Kidney glomerular epithelial cell (primary cell): ENCODE measurements around the gene TTLL11.

Source experiments
- DNase-seq: peaks from one replicate; lab custom pipeline; 2025; lab: John Stamatoyannopoulos, UW

Gene TTLL11

DNA sequence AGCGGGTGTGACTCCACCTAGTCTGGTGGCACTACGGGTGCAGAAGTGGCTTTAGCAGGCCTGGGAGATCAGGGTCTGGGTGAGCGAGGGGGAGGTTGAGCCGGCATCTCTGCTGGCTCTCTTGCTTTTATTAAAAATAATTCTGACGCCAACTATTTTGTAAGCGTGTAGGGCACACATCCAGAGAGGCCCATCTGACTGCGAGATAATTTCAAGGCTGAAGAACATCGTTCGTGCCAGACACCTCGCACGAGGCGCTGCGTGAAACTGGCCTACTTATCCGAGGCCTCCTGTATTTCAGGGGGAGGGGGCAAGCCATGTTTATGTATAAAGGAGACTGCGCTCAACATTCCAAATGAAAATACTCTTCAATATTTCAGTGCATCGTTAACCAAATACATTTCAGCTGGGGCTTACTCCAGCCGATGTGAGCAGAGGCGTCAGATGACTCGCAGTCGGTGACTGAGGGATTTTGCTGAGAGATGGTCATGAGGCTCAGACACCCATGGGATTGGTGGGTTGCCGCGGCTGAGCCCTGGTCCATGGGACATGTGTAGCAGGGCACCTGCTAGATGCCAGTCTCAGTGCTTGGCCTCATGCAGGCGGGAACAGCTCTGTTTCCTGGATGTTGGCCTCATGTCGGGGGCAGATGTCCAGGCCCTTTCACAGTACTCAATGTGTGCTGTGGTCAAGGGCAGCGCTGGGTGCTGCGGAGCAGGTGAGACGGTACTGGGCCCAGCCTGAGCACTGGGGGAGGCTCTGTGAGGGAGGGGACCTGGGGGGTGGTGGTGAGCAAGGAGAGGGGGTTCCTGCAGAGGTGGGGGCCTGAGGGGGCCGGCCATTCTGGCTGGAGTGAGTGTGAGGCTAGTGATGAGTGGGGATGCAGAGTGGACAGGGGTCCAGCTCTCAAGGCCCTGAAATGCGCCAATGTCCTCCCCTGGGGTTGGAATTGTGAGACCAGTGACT is 240.2 kb downstream of the TTLL11 start:
- no peak for DNase-seq

DNA sequence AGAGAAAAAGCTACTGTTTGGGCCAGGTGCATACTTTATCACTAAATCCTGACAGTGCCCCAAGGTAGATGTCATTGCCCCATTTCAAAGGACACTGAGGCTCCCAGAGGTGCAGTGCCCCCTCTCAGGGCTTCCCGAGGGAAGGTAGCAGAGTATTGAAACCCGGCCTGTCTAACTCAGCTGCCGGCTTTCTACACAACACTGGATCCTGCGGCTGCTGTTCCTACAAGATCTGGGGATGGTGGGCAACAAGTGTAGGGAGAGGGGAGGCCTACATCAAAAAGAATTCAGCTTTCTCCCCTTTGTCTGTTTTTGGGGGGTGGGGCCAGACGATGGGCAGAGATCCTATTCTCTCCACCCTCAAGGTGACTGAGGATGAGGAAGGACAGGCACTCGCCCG is 240.9 kb downstream of the TTLL11 start:
- no peak for DNase-seq

DNA sequence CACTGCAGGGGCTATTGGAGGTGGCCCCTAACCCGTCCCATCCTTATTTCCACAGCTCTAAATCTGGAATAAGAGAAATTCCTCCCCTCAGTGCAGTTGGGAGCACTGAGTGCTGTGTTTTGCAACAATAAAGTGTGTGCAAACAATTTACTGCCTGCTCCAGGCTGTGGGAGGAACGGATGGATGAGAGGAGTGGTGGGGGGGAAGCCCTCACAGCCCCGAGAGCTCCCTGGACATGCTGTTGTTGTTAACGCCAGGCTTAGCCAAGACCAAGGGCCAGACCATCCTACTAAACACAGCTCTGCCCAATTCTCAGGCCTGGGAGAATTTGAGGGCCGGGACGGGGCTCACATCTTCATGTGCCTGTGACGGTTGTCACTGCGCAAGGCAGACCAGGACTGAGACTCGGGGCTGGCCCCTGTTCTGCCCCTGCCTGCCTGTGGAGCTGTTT is 241.4 kb downstream of the TTLL11 start:
- no peak for DNase-seq

DNA sequence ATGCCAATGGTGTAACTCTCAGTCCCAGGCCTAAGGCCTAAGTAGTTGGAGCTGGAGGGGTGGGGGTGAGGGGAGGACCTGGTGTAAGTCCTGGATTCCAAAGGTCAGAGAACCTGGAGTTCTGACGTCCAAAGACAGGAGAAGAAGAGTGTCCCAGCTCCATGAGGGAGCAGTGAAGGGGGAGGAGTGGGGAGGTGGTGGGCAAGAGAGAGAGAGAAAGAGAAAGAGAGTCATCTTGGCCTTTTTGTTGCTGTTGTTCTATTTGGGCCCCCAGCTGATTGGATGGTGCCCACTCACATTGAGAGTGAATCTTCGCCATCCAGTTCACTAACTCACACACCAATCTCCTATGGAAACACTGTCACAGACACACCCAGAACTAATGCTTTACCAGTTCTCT is 242.7 kb downstream of the TTLL11 start:
- DNase-seq = no peak

DNA sequence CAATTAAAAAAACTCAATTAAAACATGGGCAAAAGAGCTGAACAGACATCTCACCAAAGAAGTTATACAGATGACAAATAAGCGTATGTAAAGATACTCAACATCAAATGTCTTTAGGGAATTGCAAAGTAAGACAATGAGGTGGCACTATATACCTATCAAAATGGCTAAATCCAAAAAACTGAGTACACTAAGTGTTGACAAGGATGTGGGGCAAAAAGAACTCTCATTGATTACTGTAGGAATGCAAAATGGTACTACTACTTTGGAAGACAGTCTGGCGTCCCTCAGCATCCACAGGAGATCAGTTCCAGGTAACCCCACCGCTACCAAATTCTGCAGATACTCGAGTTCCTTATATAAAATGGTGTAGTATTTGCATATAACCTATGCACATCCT is 243.6 kb downstream of the TTLL11 start:
- DNase-seq = no peak

DNA sequence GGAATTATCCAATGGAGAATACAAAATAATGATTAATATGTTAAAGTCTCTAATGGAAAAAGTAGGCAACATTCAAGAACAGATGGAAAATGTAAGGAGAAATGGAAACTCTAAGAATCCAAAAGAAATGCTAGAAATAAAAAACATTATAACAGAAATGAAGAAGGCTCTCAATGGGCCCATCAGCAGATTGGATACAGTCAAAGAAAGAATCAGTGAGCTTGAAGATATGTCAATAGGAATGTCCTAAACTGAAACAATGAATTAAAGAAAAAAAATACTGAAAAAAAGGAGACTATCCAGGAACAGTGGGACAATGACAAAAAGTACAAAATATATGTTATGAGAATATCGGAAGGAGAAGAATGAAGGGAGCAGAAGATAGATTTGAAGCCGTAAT is 248.5 kb downstream of the TTLL11 start:
- no peak for DNase-seq

DNA sequence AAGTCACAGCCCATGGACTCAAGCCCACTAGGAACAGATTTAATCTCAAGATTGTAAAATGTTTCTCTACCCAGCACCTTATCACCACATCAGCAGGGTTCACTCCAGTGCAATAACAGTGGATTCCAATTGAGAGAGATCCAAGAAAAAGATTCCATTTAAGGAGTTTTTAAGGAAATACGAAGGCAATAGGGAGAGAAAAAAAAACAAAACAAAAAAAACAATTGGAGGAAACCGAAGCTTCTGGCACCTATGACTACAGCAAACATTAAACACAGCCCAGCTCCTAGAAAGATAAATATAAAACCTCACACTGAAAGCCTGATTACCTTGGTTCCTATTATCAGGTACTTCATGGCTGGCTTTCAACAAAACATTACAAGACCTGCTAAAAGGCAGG is 249.0 kb downstream of the TTLL11 start:
- DNase-seq = no peak

DNA sequence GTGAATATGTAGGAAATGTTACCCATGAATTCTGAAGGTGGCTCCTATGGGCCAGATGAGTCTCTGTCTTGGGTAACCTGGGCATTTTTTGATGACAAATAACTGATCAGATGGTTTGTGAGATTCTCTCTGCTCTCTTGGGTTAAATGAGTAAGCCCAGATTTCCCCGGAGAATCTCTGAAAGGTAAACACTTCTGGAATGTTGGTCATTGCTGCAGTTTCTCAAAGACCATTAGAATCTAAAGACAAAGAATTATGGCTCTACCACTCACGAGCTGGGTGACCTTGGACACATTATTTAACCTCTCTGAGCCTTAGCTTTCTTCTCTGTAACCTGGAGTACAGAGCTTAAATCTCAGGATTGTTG is 250.5 kb downstream of the TTLL11 start:
- DNase-seq = peak; percentile 69

DNA sequence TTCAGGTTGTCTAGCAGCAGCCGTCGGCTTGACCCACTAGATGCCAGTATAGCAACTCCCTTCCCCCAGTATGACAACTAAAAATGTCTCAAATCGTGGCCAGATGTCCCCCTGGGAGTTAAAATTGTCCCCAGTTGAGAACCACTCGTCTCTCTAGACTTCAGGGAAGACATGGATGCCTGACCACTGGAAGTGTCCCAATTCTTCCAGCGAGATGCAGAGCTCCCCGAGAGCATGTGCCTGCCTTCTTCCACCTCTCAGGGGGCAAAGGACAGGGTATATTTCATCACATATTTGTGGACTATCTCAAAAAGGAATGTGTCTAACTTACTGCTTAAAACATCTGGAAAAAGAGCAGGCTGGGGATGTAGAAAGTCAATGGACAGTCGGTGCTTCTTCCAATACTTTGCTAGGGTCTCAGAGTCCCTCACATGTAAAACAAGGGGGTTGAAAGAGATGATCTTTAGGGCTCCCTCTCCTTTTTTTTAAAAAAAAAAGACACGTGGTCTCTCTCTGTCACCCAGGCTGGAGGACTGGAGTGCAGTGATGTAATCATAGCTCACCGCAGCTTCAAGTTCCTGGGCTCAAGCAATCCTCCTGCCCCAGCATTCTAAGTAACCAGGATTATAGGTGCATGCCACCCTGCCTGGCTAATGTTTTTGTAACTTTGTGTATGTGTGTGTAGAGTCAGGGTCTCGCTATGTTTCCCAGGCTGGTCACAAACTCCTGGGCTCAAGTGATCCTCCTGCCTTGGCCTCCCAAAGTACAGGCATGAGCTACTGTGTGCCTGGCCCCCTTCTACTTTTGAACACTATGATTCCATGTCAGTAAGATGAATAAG is 251.1 kb downstream of the TTLL11 start:
- DNase-seq = no peak

DNA sequence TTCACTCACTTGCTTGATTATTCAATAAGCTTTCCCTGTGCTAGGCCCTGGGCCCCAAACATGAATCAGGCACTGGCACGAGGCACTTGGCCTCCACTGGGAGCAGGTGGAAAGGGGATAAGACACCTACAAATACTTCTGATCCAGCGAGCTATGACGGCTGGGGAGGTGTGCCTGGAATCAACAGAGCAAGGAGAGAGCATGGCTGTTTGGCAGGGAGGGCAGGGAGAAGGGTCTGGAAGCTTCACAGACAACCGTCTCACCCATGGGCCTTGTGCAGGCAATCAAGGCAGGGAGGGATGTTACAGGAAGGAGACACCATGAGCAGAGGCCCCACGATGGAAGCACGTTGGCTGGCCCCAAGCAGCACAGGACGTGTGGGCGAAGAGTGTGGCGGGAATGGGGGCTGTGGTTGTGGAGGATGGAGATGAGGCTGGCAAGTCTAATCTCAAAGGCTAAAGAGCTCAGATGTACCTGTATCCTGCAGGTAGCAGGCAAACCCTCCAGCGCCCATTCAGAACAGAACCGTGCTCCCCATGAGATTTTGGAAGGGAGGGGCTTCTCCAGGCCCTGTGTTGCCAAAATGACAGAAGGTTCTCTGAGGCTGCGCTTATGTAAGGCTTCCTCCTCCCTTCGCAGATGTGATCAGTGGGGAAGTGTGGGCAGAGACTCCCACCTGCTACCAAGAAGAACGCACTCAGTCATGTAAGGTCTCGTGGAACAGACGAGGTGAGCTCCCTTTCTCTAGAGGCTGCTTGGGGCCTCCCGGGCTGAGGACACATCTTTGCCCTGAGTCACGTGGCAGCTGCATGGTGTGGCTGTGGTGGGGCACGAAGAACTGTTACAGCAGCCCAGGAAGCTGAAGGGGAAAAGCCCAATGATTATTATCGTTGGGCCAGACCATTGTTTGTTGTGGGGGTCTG is 252.0 kb downstream of the TTLL11 start:
- DNase-seq = peak; percentile 37

DNA sequence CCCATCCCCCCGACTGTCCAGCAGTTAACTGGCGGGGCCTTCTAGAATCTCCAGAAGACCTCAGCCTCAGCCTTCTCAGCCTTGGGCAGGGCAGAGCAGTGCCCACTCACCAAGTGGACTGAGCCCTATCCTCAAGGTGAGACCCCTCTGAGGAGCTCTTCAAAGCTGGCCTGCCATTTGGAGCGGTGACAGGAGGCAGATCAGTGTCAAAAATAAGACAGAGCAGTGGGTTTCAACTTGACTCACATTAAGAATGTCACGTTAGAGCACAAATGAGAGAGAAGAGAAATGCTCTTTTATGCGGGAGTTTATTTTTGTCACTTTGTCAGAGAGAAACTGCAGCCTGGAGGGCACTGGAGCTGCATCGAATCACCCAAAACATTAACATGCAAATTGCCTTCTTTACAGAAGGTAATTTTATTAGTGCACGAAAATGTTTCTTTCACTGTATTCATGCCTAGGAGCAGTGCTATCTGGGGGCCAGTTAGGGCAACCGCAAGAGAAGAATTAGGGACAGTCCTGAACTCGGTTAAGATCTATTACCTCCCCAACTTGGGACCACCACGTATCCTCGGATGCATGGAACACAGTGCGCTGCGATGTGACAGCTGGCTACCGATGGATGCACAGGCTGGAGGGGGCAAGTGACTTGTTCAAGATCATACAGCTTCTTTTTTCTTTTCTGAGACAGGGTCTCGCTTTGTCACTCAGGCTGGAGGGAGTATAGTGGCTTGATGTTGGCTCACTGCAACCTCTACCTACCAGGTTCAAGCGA is 253.2 kb downstream of the TTLL11 start:
- DNase-seq = no peak

DNA sequence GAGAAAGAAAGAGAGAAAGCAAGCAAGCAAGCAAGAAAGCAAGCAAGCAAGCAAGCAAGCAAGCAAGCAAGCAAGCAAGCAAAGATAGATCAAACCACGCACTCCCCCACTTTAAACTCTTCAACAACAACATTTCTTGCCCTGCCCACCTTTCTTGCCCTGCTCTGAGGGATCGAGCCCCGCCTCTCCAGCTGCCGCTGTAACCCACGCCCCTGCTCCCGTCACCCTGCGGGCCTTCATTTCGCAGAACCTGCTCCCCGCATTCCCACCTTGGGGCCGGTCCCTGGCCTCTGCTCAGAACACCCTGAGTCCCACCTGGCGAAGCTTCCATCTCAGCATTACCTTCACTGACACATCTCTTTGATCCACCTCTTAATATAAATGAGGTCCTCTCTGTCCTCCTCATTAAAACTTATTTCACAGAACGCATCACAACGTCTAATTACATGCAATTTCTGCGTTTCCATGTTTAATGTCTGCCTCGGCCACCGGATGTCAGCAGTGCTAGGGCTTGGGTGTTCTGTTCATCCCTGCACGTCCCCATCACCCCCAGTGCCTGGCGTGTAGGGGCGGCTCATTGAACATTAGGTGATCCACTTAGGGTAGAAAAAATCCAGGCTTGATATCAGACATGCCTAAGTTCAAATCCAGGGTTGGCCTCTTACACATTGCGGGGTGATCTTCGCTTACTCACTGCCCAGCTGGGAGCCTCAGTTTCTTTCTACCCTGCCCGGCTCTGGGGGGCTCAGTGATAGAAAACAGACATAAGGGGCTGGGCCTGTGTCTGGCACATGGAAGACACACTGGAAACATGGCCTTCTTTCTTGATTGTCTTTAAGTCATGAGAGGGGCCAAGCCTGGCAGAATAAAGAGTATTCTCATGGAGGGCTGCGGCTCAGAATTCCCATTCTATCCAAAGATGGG is 254.1 kb downstream of the TTLL11 start:
- DNase-seq = no peak

DNA sequence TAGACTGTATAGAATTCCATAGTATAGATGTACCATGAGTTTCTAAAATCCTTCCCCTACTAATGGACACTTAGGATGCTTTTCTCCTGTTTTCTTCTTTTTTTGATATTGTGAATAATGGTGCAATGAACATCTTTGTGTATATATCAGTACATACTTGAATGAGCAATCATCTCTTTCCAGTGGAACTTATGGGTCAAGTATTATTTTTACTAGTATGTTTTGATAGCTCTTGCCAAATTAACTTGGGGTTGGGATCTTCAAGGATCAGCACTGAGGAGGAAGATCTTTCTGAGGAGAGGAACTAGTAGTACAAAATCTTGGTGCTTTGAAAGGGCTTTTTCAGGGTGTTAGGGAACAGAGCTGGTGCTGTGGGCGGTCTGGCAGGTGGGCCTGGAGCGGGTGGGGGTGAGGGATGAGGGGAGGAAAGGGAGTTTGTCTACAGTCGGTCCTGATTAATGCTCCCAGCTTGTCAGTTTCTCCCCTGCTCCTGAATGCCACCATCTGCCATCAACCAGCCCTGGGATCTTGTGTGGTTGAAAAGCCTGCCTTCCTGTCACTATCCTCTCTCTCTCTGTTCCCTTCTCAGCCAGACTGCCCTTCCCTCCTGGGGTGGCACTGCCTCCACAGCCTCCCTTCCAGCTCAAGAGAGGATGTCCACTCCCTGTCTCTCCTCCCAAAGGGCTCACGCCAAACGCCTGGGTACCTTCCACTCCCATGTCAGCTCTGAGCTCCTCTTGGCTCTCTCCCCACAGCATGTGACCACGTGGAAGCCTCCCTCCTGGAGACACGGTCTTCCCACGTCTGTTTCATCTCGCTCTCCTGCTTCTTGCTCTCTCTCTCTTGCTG is 255.8 kb downstream of the TTLL11 start:
- DNase-seq = no peak

DNA sequence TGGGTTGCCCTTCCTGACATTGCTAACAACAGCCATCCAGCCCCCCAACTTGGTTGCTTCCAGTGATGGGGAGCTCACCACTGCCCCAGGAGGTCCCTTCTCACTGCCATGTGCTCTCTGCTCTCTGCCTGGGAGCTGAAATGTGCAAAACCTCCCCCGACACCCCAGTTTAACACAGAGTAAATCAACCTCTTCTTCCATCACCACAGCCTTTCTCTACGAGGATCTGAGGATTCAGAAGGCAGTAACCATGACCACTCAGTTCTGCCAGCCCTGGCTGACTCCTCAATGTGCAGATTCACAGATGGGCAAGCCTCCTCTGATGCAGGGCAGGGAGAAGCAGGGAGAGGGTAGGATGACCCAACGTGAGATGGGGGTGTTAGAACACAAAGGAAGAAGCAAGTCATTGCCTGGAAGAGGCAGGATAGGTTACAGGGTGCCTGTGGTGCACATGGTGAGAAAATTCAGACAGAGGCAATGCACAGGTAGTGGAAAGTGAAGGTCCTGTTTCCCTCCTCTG is 256.7 kb downstream of the TTLL11 start:
- DNase-seq = no peak

DNA sequence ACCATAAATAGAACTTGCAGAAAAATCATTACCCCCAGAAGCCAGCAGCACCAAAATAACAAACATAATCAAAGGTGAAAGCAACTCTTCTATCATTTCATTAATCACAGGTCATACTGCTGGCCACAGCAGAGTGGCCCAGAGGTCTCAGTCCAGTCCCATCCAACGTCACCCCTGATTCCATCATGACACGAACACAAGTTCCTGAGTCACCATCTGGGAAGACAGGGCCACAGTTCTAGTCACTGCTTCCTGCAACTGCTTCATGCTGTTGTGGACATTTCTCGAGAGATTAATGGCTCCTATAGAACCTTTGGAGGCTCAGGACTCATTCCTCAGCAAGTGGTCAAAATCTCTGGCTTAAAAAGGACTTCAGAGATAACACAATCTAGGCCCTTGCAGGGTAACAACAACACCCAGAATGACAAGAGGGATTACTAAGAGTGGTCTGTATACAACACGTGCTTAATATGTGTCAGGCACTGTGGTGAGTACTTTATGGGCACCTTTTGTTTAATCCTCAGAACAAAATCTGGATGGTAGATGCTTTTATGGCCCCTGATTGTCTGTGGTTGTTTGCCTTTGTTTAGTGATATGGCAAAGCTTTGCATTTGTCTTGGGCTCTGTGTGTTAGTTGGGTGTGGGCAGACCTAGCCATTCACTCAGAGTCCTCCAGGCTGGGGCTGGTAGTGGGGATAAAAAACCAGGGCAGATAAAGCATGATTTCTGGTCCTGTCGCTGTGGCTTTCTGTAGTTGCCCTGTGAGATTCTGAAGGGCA is 257.3 kb downstream of the TTLL11 start:
- no peak for DNase-seq

DNA sequence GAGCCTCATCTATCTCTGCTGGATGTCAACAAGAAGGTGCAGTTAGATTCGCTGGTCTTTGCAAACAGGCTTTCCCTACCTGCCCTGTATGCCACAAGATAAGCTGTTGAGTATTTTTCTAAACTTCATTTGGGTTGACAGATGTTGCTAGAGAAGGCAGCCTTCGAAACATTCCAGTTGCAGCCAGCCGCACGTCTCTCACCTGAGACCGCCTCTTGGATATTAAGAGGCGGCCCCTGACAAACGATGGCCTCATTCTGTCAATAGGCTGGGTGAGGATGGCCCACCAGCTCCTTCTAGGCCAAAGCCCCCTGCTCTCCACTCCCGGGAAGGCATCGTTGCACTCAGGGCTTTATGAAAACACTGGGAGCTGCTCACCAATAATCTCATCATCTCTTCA is 260.0 kb downstream of the TTLL11 start:
- DNase-seq = no peak

DNA sequence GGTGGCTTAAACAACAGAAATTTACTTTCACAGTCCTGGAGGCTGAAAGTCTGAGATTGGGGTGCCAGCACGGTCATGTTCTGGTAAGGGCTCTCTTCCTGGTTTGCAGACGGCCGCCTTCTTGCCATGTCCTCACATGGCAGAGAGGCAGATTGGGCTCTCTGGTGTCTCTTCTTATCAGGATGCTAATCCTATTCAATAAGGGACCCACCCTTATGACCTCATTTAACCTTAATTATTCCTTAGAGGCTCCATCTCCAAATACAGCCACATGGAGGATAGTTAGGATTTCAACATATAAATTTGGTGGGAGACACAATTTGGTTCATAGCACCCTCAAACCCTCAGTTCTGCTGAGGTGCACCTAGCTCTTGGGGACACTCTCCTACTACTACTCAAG is 261.2 kb downstream of the TTLL11 start:
- DNase-seq = no peak
